GM10266 (cell line): ENCODE data around the gene SCN9A.

Experiments
- DNase-seq: peaks from one replicate; pipeline ENCODE4 v3.0.0; 2012; ENCODE audit errors: extremely low spot score
- TF ChIP-seq, protein P1 (sequence below): IDR thresholded peaks from 2 replicates; pipeline ENCODE4 v1.5.1; 2012; ENCODE audit warnings: mild to moderate bottlenecking, low read depth; ENCODE audit not compliant: control insufficient read depth, insufficient read depth; ENCODE audit errors: missing control alignments

The SCN9A gene

DNA sequence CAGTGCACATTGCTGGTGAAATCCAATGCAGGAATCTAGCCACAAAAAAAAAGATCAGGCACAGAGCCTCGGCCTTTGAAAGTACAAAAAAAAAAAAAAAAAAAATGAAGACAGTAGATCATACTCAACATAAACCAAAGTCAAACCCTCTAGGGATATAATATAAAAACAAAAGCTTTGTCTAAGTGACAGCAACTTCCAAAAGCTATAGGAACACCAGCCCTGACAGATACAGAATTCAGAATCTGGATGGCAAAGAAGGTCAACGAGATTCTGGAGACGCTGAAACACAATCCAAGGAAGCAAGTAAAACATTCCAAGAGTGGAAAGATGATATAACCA, 194.0 kb downstream of the SCN9A start:
- TF ChIP-seq, protein P1, sequence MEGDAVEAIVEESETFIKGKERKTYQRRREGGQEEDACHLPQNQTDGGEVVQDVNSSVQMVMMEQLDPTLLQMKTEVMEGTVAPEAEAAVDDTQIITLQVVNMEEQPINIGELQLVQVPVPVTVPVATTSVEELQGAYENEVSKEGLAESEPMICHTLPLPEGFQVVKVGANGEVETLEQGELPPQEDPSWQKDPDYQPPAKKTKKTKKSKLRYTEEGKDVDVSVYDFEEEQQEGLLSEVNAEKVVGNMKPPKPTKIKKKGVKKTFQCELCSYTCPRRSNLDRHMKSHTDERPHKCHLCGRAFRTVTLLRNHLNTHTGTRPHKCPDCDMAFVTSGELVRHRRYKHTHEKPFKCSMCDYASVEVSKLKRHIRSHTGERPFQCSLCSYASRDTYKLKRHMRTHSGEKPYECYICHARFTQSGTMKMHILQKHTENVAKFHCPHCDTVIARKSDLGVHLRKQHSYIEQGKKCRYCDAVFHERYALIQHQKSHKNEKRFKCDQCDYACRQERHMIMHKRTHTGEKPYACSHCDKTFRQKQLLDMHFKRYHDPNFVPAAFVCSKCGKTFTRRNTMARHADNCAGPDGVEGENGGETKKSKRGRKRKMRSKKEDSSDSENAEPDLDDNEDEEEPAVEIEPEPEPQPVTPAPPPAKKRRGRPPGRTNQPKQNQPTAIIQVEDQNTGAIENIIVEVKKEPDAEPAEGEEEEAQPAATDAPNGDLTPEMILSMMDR, result no peak
- DNase-seq, result no peak

DNA sequence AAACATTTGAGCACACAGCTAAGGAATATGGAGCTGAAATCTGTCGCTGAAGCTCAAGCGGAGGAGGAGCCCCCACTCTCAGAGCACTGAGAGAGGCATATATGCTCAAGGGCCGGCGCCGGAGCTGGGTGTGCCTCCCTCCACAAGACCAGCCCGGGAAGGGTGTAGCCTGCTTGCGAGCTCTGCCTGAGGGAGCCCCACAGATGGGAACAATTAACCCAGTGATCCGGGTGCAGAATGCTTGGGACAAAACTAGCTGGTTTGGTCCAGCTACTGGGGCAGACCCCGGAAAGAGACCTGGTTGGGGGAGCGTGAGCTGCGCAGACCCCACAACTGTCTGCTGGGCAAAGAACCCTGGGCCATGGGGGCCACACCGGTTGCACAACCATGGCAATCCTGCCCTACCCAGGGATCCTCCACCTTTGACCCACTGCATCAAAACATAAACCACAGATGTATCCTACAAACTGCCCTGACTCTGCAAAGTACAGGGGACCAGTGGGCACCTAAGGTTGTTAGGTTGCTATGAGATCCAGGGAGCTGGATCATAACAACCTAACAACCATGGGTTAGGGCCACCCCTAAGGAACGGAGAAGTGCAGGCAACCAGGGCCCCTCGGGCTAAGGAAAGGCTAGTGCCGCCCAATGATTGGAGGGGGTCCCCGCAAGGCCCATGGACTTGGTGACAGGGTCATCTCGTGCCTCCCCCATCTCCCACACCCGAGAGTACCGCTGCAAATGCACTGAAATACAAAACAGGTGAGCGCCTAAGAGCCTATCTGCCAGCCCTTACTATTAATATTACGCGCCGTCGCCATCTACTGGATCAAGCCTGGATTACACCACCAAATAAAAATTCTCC, 194.6 kb downstream of the SCN9A start:
- TF ChIP-seq, protein P1, result peak; percentile 61
- DNase-seq, result peak; percentile 30

DNA sequence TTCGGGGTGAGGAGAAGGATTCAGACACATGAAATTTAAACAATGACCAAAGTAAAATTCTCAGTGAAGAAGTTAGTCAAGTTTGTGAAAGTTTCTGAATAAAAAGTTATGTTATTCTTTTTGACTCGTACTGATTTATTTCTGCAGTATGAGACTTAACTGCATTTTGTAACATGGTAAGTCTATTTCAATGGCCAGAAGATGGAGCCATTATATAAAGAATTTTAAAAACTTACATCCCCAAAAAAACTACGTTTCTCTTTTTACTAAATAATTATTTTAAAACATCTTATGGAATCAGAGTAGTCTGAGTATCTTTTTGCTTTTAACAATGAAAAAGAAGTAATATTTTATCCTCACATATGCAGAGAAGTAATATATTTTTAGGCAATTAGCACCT, 196.5 kb downstream of the SCN9A start:
- DNase-seq, result no peak
- TF ChIP-seq, protein P1, result no peak

DNA sequence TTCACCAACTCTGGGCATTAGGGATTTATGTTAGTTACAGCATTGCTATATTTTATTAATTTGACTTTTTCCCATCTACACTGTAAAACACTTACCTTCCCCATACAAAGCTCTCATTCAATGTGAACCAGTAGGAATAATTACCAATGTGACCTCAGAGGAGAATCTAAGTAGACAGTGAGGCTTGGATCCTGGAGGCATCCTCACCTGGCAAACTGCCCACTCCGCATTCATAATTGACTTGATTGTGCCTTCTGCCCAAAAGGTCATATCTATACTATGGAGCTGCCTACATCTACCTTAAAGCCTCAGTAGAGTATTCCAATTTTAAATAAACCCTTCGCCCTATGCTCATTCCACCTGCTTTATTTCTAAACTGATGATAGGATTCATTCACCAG, 202.5 kb downstream of the SCN9A start:
- no peak for DNase-seq
- TF ChIP-seq, protein P1, result no peak

DNA sequence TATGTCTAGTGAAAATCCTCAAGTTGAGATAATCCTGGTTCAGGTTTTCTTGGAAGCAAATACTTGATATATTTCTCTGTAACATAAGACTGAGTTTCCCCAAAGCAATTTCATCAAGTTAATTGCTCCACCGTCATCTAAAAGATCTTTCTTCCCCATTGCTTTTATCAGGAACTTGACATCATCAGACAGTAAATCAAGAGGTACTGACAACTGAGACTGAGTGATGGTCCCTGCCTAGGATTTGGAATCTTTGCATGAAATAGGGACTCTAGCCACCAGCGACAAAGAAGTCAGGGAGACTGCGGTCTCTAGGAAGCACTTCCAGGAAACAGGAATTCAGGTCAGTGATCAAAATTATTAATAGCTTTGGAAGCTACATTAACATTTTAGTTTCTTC, 204.5 kb downstream of the SCN9A start:
- TF ChIP-seq, protein P1, result no peak
- DNase-seq, result no peak

DNA sequence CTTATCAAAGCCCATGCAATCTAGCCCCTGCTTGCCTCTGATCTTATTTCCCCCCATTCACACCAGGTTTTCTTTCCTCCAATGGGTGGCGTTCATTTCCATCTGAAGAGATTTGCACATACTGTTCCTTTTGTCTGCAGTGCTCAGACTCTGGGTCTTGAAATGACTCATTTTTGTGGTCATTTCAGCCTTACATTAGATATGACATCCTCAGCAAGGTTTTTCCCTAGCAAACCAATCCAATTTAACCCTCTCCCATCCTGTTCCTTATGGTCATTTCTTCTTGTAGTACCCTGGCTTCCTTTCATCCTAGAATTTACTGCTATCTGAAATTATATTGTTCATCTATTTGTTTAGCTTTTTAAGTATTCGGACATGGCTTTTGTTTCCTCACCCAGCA, 205.4 kb downstream of the SCN9A start:
- TF ChIP-seq, protein P1, result no peak
- no peak for DNase-seq

DNA sequence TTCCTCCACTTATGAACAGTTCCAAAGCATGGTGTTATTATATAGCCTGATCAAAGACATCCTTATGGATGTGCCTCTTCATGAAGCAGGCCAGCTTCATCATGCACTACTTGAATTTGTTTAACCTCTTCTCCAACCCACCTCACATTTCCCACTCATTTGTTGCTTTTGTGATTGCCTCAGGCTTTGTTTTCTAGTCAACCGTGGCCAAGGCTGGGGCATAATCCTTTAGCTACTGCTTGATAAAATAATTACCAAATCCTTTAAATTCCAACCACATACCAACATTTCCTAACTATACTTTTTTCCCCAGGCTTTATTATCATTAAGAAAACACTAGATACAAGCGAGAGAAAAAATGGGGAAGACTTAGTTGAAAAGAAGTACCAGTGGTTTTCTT, 208.3 kb downstream of the SCN9A start:
- DNase-seq, result no peak
- TF ChIP-seq, protein P1, result no peak
